GM12892 (cell line): ENCODE measurements around the gene ACAP3.

Experiments
- POLR2A ChIP-seq: IDR thresholded peaks from 2 replicates; pipeline ENCODE4 v1.6.1; 2011; ENCODE audit warnings: low read depth, low read length, control low read depth
- TAF1 ChIP-seq: IDR thresholded peaks from 2 replicates; pipeline ENCODE4 v1.6.1; 2011; ENCODE audit warnings: low read depth, mild to moderate bottlenecking, control low read depth, low read length, borderline replicate concordance

DNA sequence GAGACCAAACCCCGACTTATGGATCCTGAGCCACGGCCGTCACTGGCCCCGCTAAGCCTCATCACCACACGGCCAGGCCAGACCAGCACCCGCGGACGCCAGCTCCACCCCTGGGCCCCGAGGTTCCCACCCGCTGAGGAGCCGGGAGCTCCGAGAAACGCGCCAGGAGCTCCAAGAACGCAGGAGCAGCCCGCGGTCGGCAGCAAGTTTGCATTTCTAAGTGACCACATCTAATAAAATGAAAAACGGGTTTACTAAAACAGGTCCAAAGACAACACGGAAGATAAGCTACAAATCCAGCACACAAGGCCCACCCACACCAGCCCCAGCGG, 53.1 kb downstream of the ACAP3 start:
- TF ChIP-seq TAF1 = no peak
- no peak for TF ChIP-seq POLR2A
